HEK293 (cell line): ENCODE results near the gene LAMA4.

Source experiments
- CTCF ChIP-seq: fragments of 450-650 bp; formaldehyde crosslinking; IDR thresholded peaks from 2 replicates; pipeline ENCODE4 v1.5.1; 2016; ENCODE audit warnings: missing biosample characterization, missing genetic modification characterization
- ZFP41 ChIP-seq: fragments of 450-650 bp; formaldehyde crosslinking; IDR thresholded peaks from 2 replicates; pipeline ENCODE4 v1.5.1; 2016; ENCODE audit warnings: missing biosample characterization, missing genetic modification characterization, borderline replicate concordance
- ZNF274 ChIP-seq, 2 experiments: fragments of 200-500 bp in 1 of 2; fragments of 450-650 bp in 1 of 2; sonication (Bioruptor generic) in 1 of 2; formaldehyde crosslinking in 1 of 2; IDR thresholded peaks; 2 replicates each; pipeline versions ENCODE4 v1.5.1 to v1.6.1; 2014 to 2016; ENCODE audit warnings: borderline replicate concordance in 1 of 2, inconsistent platforms in 1 of 2, low read length in 1 of 2, missing biosample characterization in 1 of 2, missing genetic modification characterization in 1 of 2
- ZNF501 ChIP-seq: fragments of 450-650 bp; formaldehyde crosslinking; IDR thresholded peaks from 2 replicates; pipeline ENCODE4 v1.5.1; 2016; ENCODE audit warnings: missing biosample characterization, missing genetic modification characterization
- TF ChIP-seq, protein P1 (sequence below): fragments of 450-650 bp; formaldehyde crosslinking; IDR thresholded peaks from 2 replicates; pipeline ENCODE4 v1.5.1; 2016; ENCODE audit warnings: missing biosample characterization, missing genetic modification characterization

DNA sequence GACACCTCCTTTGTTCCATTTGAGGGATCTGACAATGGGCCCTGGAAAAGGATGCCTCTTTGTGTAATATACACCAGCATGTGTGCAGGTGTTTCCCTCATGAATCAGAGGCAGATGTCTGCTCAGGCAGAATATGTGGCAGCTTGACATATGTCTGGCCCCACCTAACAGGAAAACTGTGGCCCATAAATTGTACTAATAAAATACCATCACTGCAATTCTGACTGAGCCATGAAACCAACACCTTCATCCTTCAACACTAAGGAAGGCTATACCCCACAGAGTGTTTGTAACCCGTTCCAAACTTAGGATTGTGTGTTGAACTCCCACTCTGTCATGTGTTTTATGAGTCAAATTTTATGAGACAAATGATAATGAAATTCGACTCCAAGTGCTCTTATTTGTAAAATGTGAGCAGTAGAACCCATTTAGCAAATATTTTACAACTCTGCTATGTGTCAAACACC, 22.7 kb downstream of the LAMA4 start:
- no peak for TF ChIP-seq ZNF274 (IDR thresholded peaks at IDR 0.05; ENCODE audit: low read length)
- TF ChIP-seq ZNF274 (tag by site-specific recombination; IDR thresholded peaks at IDR 0.05; ENCODE audit: borderline replicate concordance), result no peak
- TF ChIP-seq, protein P1, sequence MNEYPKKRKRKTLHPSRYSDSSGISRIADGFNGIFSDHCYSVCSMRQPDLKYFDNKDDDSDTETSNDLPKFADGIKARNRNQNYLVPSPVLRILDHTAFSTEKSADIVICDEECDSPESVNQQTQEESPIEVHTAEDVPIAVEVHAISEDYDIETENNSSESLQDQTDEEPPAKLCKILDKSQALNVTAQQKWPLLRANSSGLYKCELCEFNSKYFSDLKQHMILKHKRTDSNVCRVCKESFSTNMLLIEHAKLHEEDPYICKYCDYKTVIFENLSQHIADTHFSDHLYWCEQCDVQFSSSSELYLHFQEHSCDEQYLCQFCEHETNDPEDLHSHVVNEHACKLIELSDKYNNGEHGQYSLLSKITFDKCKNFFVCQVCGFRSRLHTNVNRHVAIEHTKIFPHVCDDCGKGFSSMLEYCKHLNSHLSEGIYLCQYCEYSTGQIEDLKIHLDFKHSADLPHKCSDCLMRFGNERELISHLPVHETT (tag by site-specific recombination), result peak; percentile 86
- no peak for TF ChIP-seq CTCF
- TF ChIP-seq ZFP41 (tag by site-specific recombination), result no peak
- peak; percentile 91; the same call in 1 of the 2 replicates for TF ChIP-seq ZNF501 (tag by site-specific recombination)
